GM12891 (cell line): Measurements from ENCODE around the gene LTBP1.

Experiments used
- POLR2A ChIP-seq: IDR thresholded peaks from 2 replicates; pipeline ENCODE4 v1.6.1; 2011; ENCODE audit warnings: low read depth, low read length, control low read depth
- POLR2AphosphoS5 ChIP-seq: IDR thresholded peaks from 2 replicates; pipeline ENCODE4 v1.6.1; 2011; ENCODE audit warnings: low read depth, low read length, control low read depth
- POU2F2 ChIP-seq: IDR thresholded peaks from 2 replicates; pipeline ENCODE4 v1.6.1; 2011; ENCODE audit warnings: low read depth, mild to moderate bottlenecking, control low read depth, low read length, moderate library complexity

GRCh38 chr2:33230842-33231241 is 284.1 kb downstream of the LTBP1 start:
- TF ChIP-seq POLR2A (no peak), POLR2AphosphoS5 (no peak), POU2F2 (no peak)
